ENCODE results near the gene SZT2.

GRCh38 chr1:43491061-43491460 is 101.4 kb downstream of the SZT2 start:
- TF ChIP-seq CTCF (IDR thresholded peaks at IDR 0.05; ENCODE audit: borderline replicate concordance, extremely low read depth, low read length, poor library complexity, severe bottlenecking) (no peak), EZH2 (IDR thresholded peaks at IDR 0.05; ENCODE audit: borderline replicate concordance, low read depth, low read length, severe bottlenecking) (no peak)
